K562 (cell line): ENCODE data around the gene GMPR.

Experiments
- CTCF ChIP-seq, 3 experiments: IDR thresholded peaks in 2 of 3; conservative IDR thresholded peaks in 1 of 3; 2 replicates each; pipeline ENCODE4 v1.5.1; 2011 to 2012; ENCODE audit warnings: low read length in 3 of 3, mild to moderate bottlenecking in 3 of 3, control low read depth in 2 of 3, improper control_type of control experiment in 1 of 3, inconsistent platforms in 1 of 3, low read depth in 1 of 3, mixed read lengths in 1 of 3, moderate library complexity in 1 of 3; ENCODE audit not compliant: insufficient read depth in 2 of 3
- HMG20A ChIP-seq: fragments of 450-650 bp; formaldehyde crosslinking; conservative IDR thresholded peaks from 2 replicates; pipeline ENCODE4 v1.4.0; 2020; ENCODE audit warnings: mild to moderate bottlenecking, mixed read lengths
- NR2C2 ChIP-seq, 2 experiments: fragments of 200-800 bp in 1 of 2; sonication (Bioruptor generic) in 1 of 2; sonication (generic) in 1 of 2; formaldehyde crosslinking in 1 of 2; IDR thresholded peaks; 2 replicates each; pipeline versions ENCODE4 v1.6.1 to v1.8.0; 2016 to 2022; ENCODE audit warnings: mild to moderate bottlenecking in 1 of 2, missing compliant biosample characterization in 1 of 2, missing genetic modification characterization in 1 of 2, missing genetic modification reagents in 1 of 2
- TCF7L2 ChIP-seq: fragments of 150-350 bp; IDR thresholded peaks from 2 replicates; pipeline ENCODE4 v1.6.1; 2016; ENCODE audit warnings: low read depth, mild to moderate bottlenecking, low read length, moderate library complexity
- ZNF23 ChIP-seq: fragments of 250-450 bp; sonication (Bioruptor Pico); IDR thresholded peaks from 2 replicates; pipeline ENCODE4 v1.4.0; 2020; ENCODE audit warnings: mild to moderate bottlenecking
- TF ChIP-seq, protein P1 (sequence below): fragments of 150-350 bp; conservative IDR thresholded peaks from 2 replicates; pipeline ENCODE4 v1.6.1; 2014; ENCODE audit warnings: low read length
- TF ChIP-seq, protein P2 (sequence below): sonication (generic); formaldehyde crosslinking; IDR thresholded peaks from 2 replicates; pipeline ENCODE4 v1.8.0; 2022; ENCODE audit warnings: missing genetic modification reagents, mild to moderate bottlenecking, borderline replicate concordance
- TF ChIP-seq, protein P3 (sequence below): IDR thresholded peaks from 3 replicates; pipeline ENCODE4 v1.6.1; 2011; ENCODE audit warnings: borderline replicate concordance, mild to moderate bottlenecking, moderate library complexity; ENCODE audit not compliant: insufficient read length; ENCODE audit errors: extremely low read depth
- TF ChIP-seq, protein P4 (sequence below): fragments of 450-650 bp; formaldehyde crosslinking; IDR thresholded peaks from 2 replicates; pipeline ENCODE4 v1.4.0; 2022; ENCODE audit warnings: missing genetic modification characterization

- no peak for TF ChIP-seq CTCF (IDR thresholded peaks at IDR 0.05 in 2 of 3, conservative IDR thresholded peaks at IDR 0.05 in 1 of 3; ENCODE audit: insufficient read depth in 2 of 3, low read depth in 1 of 3, low read length in 3 of 3)
- TF ChIP-seq, protein P1, sequence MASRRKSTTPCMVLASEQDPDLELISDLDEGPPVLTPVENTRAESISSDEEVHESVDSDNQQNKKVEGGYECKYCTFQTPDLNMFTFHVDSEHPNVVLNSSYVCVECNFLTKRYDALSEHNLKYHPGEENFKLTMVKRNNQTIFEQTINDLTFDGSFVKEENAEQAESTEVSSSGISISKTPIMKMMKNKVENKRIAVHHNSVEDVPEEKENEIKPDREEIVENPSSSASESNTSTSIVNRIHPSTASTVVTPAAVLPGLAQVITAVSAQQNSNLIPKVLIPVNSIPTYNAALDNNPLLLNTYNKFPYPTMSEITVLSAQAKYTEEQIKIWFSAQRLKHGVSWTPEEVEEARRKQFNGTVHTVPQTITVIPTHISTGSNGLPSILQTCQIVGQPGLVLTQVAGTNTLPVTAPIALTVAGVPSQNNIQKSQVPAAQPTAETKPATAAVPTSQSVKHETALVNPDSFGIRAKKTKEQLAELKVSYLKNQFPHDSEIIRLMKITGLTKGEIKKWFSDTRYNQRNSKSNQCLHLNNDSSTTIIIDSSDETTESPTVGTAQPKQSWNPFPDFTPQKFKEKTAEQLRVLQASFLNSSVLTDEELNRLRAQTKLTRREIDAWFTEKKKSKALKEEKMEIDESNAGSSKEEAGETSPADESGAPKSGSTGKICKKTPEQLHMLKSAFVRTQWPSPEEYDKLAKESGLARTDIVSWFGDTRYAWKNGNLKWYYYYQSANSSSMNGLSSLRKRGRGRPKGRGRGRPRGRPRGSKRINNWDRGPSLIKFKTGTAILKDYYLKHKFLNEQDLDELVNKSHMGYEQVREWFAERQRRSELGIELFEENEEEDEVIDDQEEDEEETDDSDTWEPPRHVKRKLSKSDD: no peak
- TF ChIP-seq, protein P2, sequence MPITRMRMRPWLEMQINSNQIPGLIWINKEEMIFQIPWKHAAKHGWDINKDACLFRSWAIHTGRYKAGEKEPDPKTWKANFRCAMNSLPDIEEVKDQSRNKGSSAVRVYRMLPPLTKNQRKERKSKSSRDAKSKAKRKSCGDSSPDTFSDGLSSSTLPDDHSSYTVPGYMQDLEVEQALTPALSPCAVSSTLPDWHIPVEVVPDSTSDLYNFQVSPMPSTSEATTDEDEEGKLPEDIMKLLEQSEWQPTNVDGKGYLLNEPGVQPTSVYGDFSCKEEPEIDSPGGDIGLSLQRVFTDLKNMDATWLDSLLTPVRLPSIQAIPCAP: no peak
- TF ChIP-seq, protein P3, sequence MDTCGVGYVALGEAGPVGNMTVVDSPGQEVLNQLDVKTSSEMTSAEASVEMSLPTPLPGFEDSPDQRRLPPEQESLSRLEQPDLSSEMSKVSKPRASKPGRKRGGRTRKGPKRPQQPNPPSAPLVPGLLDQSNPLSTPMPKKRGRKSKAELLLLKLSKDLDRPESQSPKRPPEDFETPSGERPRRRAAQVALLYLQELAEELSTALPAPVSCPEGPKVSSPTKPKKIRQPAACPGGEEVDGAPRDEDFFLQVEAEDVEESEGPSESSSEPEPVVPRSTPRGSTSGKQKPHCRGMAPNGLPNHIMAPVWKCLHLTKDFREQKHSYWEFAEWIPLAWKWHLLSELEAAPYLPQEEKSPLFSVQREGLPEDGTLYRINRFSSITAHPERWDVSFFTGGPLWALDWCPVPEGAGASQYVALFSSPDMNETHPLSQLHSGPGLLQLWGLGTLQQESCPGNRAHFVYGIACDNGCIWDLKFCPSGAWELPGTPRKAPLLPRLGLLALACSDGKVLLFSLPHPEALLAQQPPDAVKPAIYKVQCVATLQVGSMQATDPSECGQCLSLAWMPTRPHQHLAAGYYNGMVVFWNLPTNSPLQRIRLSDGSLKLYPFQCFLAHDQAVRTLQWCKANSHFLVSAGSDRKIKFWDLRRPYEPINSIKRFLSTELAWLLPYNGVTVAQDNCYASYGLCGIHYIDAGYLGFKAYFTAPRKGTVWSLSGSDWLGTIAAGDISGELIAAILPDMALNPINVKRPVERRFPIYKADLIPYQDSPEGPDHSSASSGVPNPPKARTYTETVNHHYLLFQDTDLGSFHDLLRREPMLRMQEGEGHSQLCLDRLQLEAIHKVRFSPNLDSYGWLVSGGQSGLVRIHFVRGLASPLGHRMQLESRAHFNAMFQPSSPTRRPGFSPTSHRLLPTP: no peak
- TF ChIP-seq, protein P4, sequence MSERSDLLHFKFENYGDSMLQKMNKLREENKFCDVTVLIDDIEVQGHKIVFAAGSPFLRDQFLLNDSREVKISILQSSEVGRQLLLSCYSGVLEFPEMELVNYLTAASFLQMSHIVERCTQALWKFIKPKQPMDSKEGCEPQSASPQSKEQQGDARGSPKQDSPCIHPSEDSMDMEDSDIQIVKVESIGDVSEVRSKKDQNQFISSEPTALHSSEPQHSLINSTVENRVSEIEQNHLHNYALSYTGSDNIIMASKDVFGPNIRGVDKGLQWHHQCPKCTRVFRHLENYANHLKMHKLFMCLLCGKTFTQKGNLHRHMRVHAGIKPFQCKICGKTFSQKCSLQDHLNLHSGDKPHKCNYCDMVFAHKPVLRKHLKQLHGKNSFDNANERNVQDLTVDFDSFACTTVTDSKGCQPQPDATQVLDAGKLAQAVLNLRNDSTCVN: no peak
- TF ChIP-seq NR2C2 (CRISPR knock-in tag; IDR thresholded peaks at IDR 0.05): no peak
- no peak for TF ChIP-seq NR2C2 (tag; IDR thresholded peaks at IDR 0.05)
- TF ChIP-seq TCF7L2: no peak
- TF ChIP-seq HMG20A (CRISPR knock-in tag): no peak
- TF ChIP-seq ZNF23: no peak
Observed at GRCh38 chr6:16271428-16271827, 33.0 kb downstream of the GMPR start.
